ENCODE data around the gene AKT2. TPM values are rescaled to one million over a fixed set of nuclear protein-coding genes. Genes with fewer than 3 reads are reported as not detected.

The AKT2 gene
- total RNA-seq, 1 donor from 2014 or later = 23.1 TPM

- no peak for DNase-seq (ENCODE audit: low read depth in 2 of 2)
Measured at GRCh38 chr19:40273469-40274360, 11.4 kb downstream of the AKT2 start.

- no peak for DNase-seq (ENCODE audit: low read depth in 2 of 2)
Measured at GRCh38 chr19:40272261-40272660, 12.9 kb downstream of the AKT2 start.

GRCh38 chr19:40271706-40272105, 13.4 kb downstream of the AKT2 start:
- no peak for DNase-seq (ENCODE audit: low read depth in 2 of 2)

GRCh38 chr19:40270362-40271089, 14.6 kb downstream of the AKT2 start:
- no peak for DNase-seq (ENCODE audit: low read depth in 2 of 2)

GRCh38 chr19:40269216-40269940, 15.8 kb downstream of the AKT2 start:
- no peak for DNase-seq (ENCODE audit: low read depth in 2 of 2)

GRCh38 chr19:40267601-40267997, 17.5 kb downstream of the AKT2 start:
- no peak for DNase-seq (ENCODE audit: low read depth in 2 of 2)

GRCh38 chr19:40266912-40267600, 18.1 kb downstream of the AKT2 start:
- DNase-seq (ENCODE audit: low read depth in 2 of 2) = no peak

- DNase-seq (ENCODE audit: low read depth in 2 of 2) = no peak
Measured at GRCh38 chr19:40266119-40266518, 19.0 kb downstream of the AKT2 start.

GRCh38 chr19:40265763-40266099, 19.4 kb downstream of the AKT2 start:
- DNase-seq (ENCODE audit: low read depth in 2 of 2) = no peak

GRCh38 chr19:40265055-40265762, 19.9 kb downstream of the AKT2 start:
- DNase-seq (ENCODE audit: low read depth in 2 of 2) = no peak

GRCh38 chr19:40264314-40265054, 20.7 kb downstream of the AKT2 start:
- DNase-seq (ENCODE audit: low read depth in 2 of 2) = no peak

- no peak for DNase-seq (ENCODE audit: low read depth in 2 of 2)
Measured at GRCh38 chr19:40263440-40264313, 21.5 kb downstream of the AKT2 start.

- DNase-seq (ENCODE audit: low read depth in 2 of 2) = no peak
Measured at GRCh38 chr19:40262422-40262821, 22.7 kb downstream of the AKT2 start.

- DNase-seq (ENCODE audit: low read depth in 2 of 2) = no peak
Measured at GRCh38 chr19:40261631-40262030, 23.5 kb downstream of the AKT2 start.

GRCh38 chr19:40257096-40257517, 28.0 kb downstream of the AKT2 start:
- DNase-seq (ENCODE audit: low read depth in 2 of 2) = no peak

GRCh38 chr19:40256512-40256911, 28.6 kb downstream of the AKT2 start:
- DNase-seq (ENCODE audit: low read depth in 2 of 2) = no peak

GRCh38 chr19:40255619-40256166, 29.5 kb downstream of the AKT2 start:
- DNase-seq (ENCODE audit: low read depth in 2 of 2) = no peak

- no peak for DNase-seq (ENCODE audit: low read depth in 2 of 2)
Measured at GRCh38 chr19:40254714-40255418, 30.3 kb downstream of the AKT2 start.

Data from dermis microvascular lymphatic vessel endothelial cell (primary cell).